Stimulated activated CD8-positive, alpha-beta memory T cell treated with anti-CD3 and anti-CD28 coated beads, Interleukin-7, amount 100 ng/mL, for 4 hours (primary cell): ENCODE results near the gene PPM1J.
"Not testable (repeated sequence)": the region's sequence is repeated elsewhere in the genome, so short reads cannot be mapped to it uniquely, and the experiment has no call there.

ENCODE experiments used
- DNase-seq, 2 donors: peaks; one replicate each; pipeline ENCODE4 v3.0.0-alpha.2; 2020; ENCODE audit warnings: low read depth in 2 of 2

The PPM1J gene

GRCh38 chr1:112721966-112722524 lies 6.9 kb upstream of the PPM1J start:
- DNase-seq = no peak

GRCh38 chr1:112721294-112721693 lies 6.2 kb upstream of the PPM1J start:
- DNase-seq = not testable (repeated sequence)

- DNase-seq = no peak
These were observed 5.7 kb upstream of the PPM1J start for GRCh38 chr1:112720800-112721199.

- no peak for DNase-seq
These were observed 4.6 kb upstream of the PPM1J start for GRCh38 chr1:112719706-112720105.

- peak; percentile 41 to 71 for DNase-seq
These were observed 3.7 kb upstream of the PPM1J start for GRCh38 chr1:112718691-112719418.

- DNase-seq = no peak
These were observed 2.2 kb upstream of the PPM1J start for GRCh38 chr1:112717263-112717873.

GRCh38 chr1:112716133-112716720 lies 1.1 kb upstream of the PPM1J start:
- DNase-seq = peak; percentile 62 to 63

GRCh38 chr1:112714313-112715263 lies 544 bp downstream of the PPM1J start:
- no peak for DNase-seq

GRCh38 chr1:112713466-112714312 lies 1.4 kb downstream of the PPM1J start:
- DNase-seq = no peak

GRCh38 chr1:112712701-112713128 lies 2.4 kb downstream of the PPM1J start:
- DNase-seq = no peak

GRCh38 chr1:112712191-112712590 lies 2.9 kb downstream of the PPM1J start:
- no peak for DNase-seq

- no peak for DNase-seq
These were observed 3.5 kb downstream of the PPM1J start for GRCh38 chr1:112711670-112712069.

GRCh38 chr1:112711041-112711440 lies 4.1 kb downstream of the PPM1J start:
- no peak for DNase-seq

- no peak for DNase-seq
These were observed 4.5 kb downstream of the PPM1J start for GRCh38 chr1:112710586-112710985.

- no peak for DNase-seq
These were observed 5.0 kb downstream of the PPM1J start for GRCh38 chr1:112710159-112710558.

GRCh38 chr1:112708489-112708888 lies 6.6 kb downstream of the PPM1J start:
- DNase-seq = no peak

- DNase-seq = no peak
These were observed 7.1 kb downstream of the PPM1J start for GRCh38 chr1:112708002-112708448.

- DNase-seq = peak; percentile 27 to 55
These were observed 7.7 kb downstream of the PPM1J start for GRCh38 chr1:112707221-112708001.

- DNase-seq = no peak
These were observed 8.5 kb downstream of the PPM1J start, which contains the start of gene RHOC for GRCh38 chr1:112706505-112707220. Gene RHOC (minus strand): TSS chr1:112707127. CDS start chr1:112703799, 3,328 bp downstream.
